Amniotic epithelial cell (primary cell): ENCODE results near the gene CARS2.

Source experiments
- DNase-seq: peaks from one replicate; pipeline ENCODE4 v3.0.0-alpha.2; 2010; ENCODE audit warnings: low read depth

CARS2 gene

GRCh38 chr13:110652231-110652730 is 53.6 kb downstream of the CARS2 start:
- DNase-seq, result no peak

- no peak for DNase-seq
Measured at GRCh38 chr13:110651726-110652230, 54.1 kb downstream of the CARS2 start.

- no peak for DNase-seq
Measured at GRCh38 chr13:110651271-110651670, 54.6 kb downstream of the CARS2 start.

GRCh38 chr13:110650436-110650835 is 55.5 kb downstream of the CARS2 start:
- no peak for DNase-seq

- DNase-seq, result no peak
Measured at GRCh38 chr13:110649551-110649950, 56.4 kb downstream of the CARS2 start.

- DNase-seq, result no peak
Measured at GRCh38 chr13:110648848-110649421, 57.0 kb downstream of the CARS2 start.

GRCh38 chr13:110648146-110648819 is 57.6 kb downstream of the CARS2 start:
- DNase-seq, result no peak

GRCh38 chr13:110647365-110647737 is 58.6 kb downstream of the CARS2 start:
- no peak for DNase-seq

GRCh38 chr13:110646442-110647364 is 59.2 kb downstream of the CARS2 start:
- no peak for DNase-seq

GRCh38 chr13:110645750-110646149 is 60.2 kb downstream of the CARS2 start:
- no peak for DNase-seq

GRCh38 chr13:110644892-110645521 is 60.9 kb downstream of the CARS2 start:
- peak; percentile 76 for DNase-seq

- DNase-seq, result no peak
Measured at GRCh38 chr13:110643768-110644421, 62.0 kb downstream of the CARS2 start.

- no peak for DNase-seq
Measured at GRCh38 chr13:110643324-110643723, 62.6 kb downstream of the CARS2 start.

- no peak for DNase-seq
Measured at GRCh38 chr13:110642291-110642981, 63.5 kb downstream of the CARS2 start.

GRCh38 chr13:110641055-110642015 is 64.6 kb downstream of the CARS2 start:
- DNase-seq, result no peak

- no peak for DNase-seq
Measured at GRCh38 chr13:110640591-110641029, 65.3 kb downstream of the CARS2 start.

- no peak for DNase-seq
Measured at GRCh38 chr13:110639935-110640334, 66.0 kb downstream of the CARS2 start.

- DNase-seq, result no peak
Measured at GRCh38 chr13:110638814-110639806, 66.8 kb downstream of the CARS2 start.
